ENCODE results near the gene SLC12A1.

Gene SLC12A1

GRCh38 chr15:48221885-48222284, 15.8 kb downstream of the SLC12A1 start:
- no peaks in the 10 kb centered on the region for H3K36me3 ChIP-seq
- H3K9me3 ChIP-seq, result no peaks in the 10 kb centered on the region
- no peak overlapping the region for H3K4me3 ChIP-seq
- TF ChIP-seq CTCF (IDR thresholded peaks at IDR 0.05), result no peak
- intact Hi-C loops (cut with DNase I; ENCODE audit: low total_unique reads), result no loop called here
- DNase-seq, result peak in 1 of 2 donors; percentile 30
- no peaks in the 10 kb centered on the region for H3K27me3 ChIP-seq
- H3K4me1 ChIP-seq, result peaks cover 0 to 67% (median 26%) of the 10 kb centered on the region in 4 donors
- H3K27ac ChIP-seq, result peak overlapping the region; percentile 5 to 51

- no peaks in the 10 kb centered on the region for H3K9me3 ChIP-seq
- intact Hi-C loops (cut with DNase I; ENCODE audit: low total_unique reads), result no loop called here
Measured at GRCh38 chr15:48222627-48223026, 16.5 kb downstream of the SLC12A1 start.

GRCh38 chr15:48225771-48226170, 19.7 kb downstream of the SLC12A1 start:
- no peaks in the 10 kb centered on the region for H3K9me3 ChIP-seq
- no peak for DNase-seq
- no peak overlapping the region for H3K27ac ChIP-seq
- no peaks in the 10 kb centered on the region for H3K27me3 ChIP-seq
- H3K36me3 ChIP-seq, result no peaks in the 10 kb centered on the region
- no peak overlapping the region for H3K4me3 ChIP-seq
- H3K4me1 ChIP-seq, result peaks cover 0 to 58% (median 23%) of the 10 kb centered on the region in 4 donors
- no peak for TF ChIP-seq CTCF (IDR thresholded peaks at IDR 0.05)
- intact Hi-C loops (cut with DNase I; ENCODE audit: low total_unique reads), result no loop called here

More at GRCh38 chr15:48222627-48223026, 16.5 kb downstream of the SLC12A1 start:
- Histone ChIP-seq H3K27me3 (no peaks in the 10 kb centered on the region), H3K36me3 (no peaks in the 10 kb centered on the region), H3K4me1 (peaks cover 0 to 67% (median 26%) of the 10 kb centered on the region in 4 donors), H3K4me3 (no peak overlapping the region), H3K27ac (peak overlapping the region; percentile 11 to 51)
- no peak for DNase-seq
- TF ChIP-seq CTCF (IDR thresholded peaks at IDR 0.05), result no peak

- Histone ChIP-seq H3K9me3 (no peaks in the 10 kb centered on the region), H3K4me1 (peaks cover 0 to 12% (median 6%) of the 10 kb centered on the region in 4 donors), H3K27ac (no peak overlapping the region), H3K4me3 (no peak overlapping the region), H3K36me3 (no peaks in the 10 kb centered on the region), H3K27me3 (no peaks in the 10 kb centered on the region)
- intact Hi-C loops (cut with DNase I; ENCODE audit: low total_unique reads), result no loop called here
- DNase-seq, result no peak
- no peak for TF ChIP-seq CTCF (IDR thresholded peaks at IDR 0.05)
Measured at GRCh38 chr15:48230498-48230897, 24.4 kb downstream of the SLC12A1 start.

GRCh38 chr15:48233246-48233645, 27.1 kb downstream of the SLC12A1 start:
- intact Hi-C loops (cut with DNase I; ENCODE audit: low total_unique reads), result no loop called here
- no peaks in the 10 kb centered on the region for H3K9me3 ChIP-seq
- TF ChIP-seq CTCF (IDR thresholded peaks at IDR 0.05), result no peak

GRCh38 chr15:48239334-48239733, 33.2 kb downstream of the SLC12A1 start:
- Histone ChIP-seq H3K36me3 (no peaks in the 10 kb centered on the region), H3K4me3 (no peak overlapping the region), H3K27me3 (no peaks in the 10 kb centered on the region), H3K9me3 (no peaks in the 10 kb centered on the region), H3K4me1 (no peaks in the 10 kb centered on the region), H3K27ac (no peak overlapping the region)
- intact Hi-C loops (cut with DNase I; ENCODE audit: low total_unique reads), result no loop called here
- TF ChIP-seq CTCF (IDR thresholded peaks at IDR 0.05), result no peak
- DNase-seq, result no peak

More at GRCh38 chr15:48233246-48233645, 27.1 kb downstream of the SLC12A1 start:
- Histone ChIP-seq H3K27ac (no peak overlapping the region), H3K4me1 (no peaks in the 10 kb centered on the region), H3K36me3 (no peaks in the 10 kb centered on the region), H3K4me3 (no peak overlapping the region), H3K27me3 (no peaks in the 10 kb centered on the region)
- DNase-seq, result no peak

Measured in tibial artery (tissue), 4 donors.